SJSA1 (cell line): ENCODE data around the gene CER1. TPM values are rescaled to one million over a fixed set of nuclear protein-coding genes. Genes with fewer than 3 reads are reported as not detected.

Experiments used
- total RNA-seq: library from RNA; depleted of rRNA; stranded (reverse); fragments of >200 nt; shearing (Covaris generic); gene quantifications from 2 replicates; pipeline ENCODE4 v1.2.3, GENCODE V29; 2014; rRNA removed

The CER1 gene
- total RNA-seq, 1 experiment from 2014 or later, result not detected

Other genes starting within 250 kb of the CER1 start
- 3.4 and 5.0 TPM in 2 replicates for gene ZDHHC21, start 29.3 kb downstream of the CER1 start, total RNA-seq
- gene FREM1, start 187.7 kb upstream of the CER1 start, total RNA-seq, result 1.8 and 3.4 TPM in 2 replicates